ENCODE data around the gene SH3BP5L. TPM values are rescaled to one million over a fixed set of nuclear protein-coding genes. Genes with fewer than 3 reads are reported as not detected.
A peak's percentile ranks its signal among the peaks of the same experiment; 100 is the strongest.

The SH3BP5L gene
- total and polyA plus RNA-seq, 2 of the 8 experiments (the other 6 are each of a cell fraction or from before 2014, with no cell fraction given) = 20.2 to 28.4 TPM

DNA sequence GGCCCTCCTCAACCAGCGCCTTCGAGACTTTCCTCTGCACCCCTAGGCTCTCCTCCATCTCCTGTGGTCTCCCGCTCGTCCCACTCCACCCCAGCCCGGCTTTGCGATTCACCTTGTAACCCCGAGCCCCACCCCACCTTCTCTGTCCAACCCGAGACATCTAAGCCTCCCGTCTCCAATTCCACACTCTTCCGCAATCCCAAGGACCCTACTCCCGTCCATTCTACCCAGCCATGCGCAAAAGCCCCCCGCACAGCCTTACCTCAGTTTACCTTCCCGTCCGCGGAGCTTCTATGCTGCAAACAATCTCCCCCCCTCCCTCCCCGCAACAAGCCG lies 174 bp downstream of the SH3BP5L start (continued):
- TF ChIP-seq, protein P1, sequence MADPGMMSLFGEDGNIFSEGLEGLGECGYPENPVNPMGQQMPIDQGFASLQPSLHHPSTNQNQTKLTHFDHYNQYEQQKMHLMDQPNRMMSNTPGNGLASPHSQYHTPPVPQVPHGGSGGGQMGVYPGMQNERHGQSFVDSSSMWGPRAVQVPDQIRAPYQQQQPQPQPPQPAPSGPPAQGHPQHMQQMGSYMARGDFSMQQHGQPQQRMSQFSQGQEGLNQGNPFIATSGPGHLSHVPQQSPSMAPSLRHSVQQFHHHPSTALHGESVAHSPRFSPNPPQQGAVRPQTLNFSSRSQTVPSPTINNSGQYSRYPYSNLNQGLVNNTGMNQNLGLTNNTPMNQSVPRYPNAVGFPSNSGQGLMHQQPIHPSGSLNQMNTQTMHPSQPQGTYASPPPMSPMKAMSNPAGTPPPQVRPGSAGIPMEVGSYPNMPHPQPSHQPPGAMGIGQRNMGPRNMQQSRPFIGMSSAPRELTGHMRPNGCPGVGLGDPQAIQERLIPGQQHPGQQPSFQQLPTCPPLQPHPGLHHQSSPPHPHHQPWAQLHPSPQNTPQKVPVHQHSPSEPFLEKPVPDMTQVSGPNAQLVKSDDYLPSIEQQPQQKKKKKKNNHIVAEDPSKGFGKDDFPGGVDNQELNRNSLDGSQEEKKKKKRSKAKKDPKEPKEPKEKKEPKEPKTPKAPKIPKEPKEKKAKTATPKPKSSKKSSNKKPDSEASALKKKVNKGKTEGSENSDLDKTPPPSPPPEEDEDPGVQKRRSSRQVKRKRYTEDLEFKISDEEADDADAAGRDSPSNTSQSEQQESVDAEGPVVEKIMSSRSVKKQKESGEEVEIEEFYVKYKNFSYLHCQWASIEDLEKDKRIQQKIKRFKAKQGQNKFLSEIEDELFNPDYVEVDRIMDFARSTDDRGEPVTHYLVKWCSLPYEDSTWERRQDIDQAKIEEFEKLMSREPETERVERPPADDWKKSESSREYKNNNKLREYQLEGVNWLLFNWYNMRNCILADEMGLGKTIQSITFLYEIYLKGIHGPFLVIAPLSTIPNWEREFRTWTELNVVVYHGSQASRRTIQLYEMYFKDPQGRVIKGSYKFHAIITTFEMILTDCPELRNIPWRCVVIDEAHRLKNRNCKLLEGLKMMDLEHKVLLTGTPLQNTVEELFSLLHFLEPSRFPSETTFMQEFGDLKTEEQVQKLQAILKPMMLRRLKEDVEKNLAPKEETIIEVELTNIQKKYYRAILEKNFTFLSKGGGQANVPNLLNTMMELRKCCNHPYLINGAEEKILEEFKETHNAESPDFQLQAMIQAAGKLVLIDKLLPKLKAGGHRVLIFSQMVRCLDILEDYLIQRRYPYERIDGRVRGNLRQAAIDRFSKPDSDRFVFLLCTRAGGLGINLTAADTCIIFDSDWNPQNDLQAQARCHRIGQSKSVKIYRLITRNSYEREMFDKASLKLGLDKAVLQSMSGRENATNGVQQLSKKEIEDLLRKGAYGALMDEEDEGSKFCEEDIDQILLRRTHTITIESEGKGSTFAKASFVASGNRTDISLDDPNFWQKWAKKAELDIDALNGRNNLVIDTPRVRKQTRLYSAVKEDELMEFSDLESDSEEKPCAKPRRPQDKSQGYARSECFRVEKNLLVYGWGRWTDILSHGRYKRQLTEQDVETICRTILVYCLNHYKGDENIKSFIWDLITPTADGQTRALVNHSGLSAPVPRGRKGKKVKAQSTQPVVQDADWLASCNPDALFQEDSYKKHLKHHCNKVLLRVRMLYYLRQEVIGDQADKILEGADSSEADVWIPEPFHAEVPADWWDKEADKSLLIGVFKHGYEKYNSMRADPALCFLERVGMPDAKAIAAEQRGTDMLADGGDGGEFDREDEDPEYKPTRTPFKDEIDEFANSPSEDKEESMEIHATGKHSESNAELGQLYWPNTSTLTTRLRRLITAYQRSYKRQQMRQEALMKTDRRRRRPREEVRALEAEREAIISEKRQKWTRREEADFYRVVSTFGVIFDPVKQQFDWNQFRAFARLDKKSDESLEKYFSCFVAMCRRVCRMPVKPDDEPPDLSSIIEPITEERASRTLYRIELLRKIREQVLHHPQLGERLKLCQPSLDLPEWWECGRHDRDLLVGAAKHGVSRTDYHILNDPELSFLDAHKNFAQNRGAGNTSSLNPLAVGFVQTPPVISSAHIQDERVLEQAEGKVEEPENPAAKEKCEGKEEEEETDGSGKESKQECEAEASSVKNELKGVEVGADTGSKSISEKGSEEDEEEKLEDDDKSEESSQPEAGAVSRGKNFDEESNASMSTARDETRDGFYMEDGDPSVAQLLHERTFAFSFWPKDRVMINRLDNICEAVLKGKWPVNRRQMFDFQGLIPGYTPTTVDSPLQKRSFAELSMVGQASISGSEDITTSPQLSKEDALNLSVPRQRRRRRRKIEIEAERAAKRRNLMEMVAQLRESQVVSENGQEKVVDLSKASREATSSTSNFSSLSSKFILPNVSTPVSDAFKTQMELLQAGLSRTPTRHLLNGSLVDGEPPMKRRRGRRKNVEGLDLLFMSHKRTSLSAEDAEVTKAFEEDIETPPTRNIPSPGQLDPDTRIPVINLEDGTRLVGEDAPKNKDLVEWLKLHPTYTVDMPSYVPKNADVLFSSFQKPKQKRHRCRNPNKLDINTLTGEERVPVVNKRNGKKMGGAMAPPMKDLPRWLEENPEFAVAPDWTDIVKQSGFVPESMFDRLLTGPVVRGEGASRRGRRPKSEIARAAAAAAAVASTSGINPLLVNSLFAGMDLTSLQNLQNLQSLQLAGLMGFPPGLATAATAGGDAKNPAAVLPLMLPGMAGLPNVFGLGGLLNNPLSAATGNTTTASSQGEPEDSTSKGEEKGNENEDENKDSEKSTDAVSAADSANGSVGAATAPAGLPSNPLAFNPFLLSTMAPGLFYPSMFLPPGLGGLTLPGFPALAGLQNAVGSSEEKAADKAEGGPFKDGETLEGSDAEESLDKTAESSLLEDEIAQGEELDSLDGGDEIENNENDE (IDR thresholded peaks at IDR 0.05; ENCODE audit: insufficient replicate concordance, low read length) = no peak
- no peak for TF ChIP-seq ZNF274 (IDR thresholded peaks at IDR 0.05; ENCODE audit: borderline replicate concordance, extremely low read depth, low read length)
- no peak for TF ChIP-seq KDM5A (IDR thresholded peaks at IDR 0.05; ENCODE audit: low read length)
- no peak for TF ChIP-seq KDM4A (IDR thresholded peaks at IDR 0.05; ENCODE audit: low read depth, low read length, severe bottlenecking)
- peak; percentile 71 for TF ChIP-seq PHF8 (conservative IDR thresholded peaks at IDR 0.05; ENCODE audit: low read depth, low read length)
- TF ChIP-seq KDM1A (IDR thresholded peaks at IDR 0.05; ENCODE audit: borderline replicate concordance, low read length) = no peak
- no peak for TF ChIP-seq NRF1 (IDR thresholded peaks at IDR 0.05; ENCODE audit: low read depth, low read length)
- TF ChIP-seq RXRA (IDR thresholded peaks at IDR 0.05; ENCODE audit: insufficient read depth, low read depth, low read length) = no peak
- no peak for TF ChIP-seq FOSL1 (IDR thresholded peaks at IDR 0.05; ENCODE audit: insufficient read depth, low read depth, low read length)
- no peak for TF ChIP-seq SP1 (IDR thresholded peaks at IDR 0.05; ENCODE audit: low read depth, low read length)
- TF ChIP-seq, protein P2, sequence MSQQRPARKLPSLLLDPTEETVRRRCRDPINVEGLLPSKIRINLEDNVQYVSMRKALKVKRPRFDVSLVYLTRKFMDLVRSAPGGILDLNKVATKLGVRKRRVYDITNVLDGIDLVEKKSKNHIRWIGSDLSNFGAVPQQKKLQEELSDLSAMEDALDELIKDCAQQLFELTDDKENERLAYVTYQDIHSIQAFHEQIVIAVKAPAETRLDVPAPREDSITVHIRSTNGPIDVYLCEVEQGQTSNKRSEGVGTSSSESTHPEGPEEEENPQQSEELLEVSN (IDR thresholded peaks at IDR 0.05) = no peak

All from H1 (cell line).